ENCODE results near the gene TNRC6A. TPM values are rescaled to one million over a fixed set of nuclear protein-coding genes. Genes with fewer than 3 reads are reported as not detected.
"Not testable (repeated sequence)": the region's sequence is repeated elsewhere in the genome, so short reads cannot be mapped to it uniquely, and the experiment has no call there.

The TNRC6A gene
- 16.4 TPM for polyA plus RNA-seq (2012; ENCODE audit: insufficient read depth, insufficient read length)

DNA sequence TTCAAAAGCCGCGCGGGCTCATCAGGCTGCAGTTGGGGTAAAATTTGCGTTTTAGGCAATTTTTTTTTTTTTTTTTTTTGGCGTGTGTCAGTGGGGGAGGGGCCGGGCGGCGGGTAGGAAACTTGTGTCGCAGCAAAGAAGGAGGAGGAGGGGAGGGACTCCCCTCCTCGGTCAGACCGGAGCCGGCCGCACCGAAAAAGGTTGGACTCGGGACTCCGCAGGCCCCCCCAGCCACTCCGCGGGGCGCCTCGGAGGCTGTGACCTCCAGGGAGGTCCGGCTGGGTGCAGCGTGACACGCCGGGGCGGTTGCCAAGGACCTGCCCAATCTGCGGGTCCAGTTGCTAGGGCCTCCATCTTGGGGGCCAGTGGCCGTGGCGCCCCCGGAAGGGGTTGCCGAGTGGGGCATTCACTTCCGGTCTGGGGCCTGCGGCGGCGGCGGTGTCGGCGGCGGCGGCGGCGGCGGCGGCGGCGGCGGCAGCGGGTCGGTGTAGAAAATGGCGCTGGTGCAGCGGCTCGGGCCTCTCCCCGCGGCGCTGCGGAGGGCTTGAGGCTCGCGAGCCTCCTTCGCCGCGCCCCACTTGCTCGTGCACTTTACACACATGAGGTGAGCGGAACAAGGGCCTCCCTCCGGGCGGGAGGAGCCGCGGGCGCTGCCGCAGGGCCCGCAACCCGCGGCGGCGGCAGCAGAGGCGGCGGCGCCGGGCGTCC lies at the start of gene TNRC6A:
Gene TNRC6A (plus strand): TSS at position 409 of the 708 bp plus-strand sequence. CDS start 191 bp downstream, at position 600.
- H3K4me3 ChIP-seq (ENCODE audit: low read length), result peak within 1 kb of the TSS; percentile 82
- peak; percentile 46 for DNase-seq (ENCODE audit: low read depth, low spot score)

DNA sequence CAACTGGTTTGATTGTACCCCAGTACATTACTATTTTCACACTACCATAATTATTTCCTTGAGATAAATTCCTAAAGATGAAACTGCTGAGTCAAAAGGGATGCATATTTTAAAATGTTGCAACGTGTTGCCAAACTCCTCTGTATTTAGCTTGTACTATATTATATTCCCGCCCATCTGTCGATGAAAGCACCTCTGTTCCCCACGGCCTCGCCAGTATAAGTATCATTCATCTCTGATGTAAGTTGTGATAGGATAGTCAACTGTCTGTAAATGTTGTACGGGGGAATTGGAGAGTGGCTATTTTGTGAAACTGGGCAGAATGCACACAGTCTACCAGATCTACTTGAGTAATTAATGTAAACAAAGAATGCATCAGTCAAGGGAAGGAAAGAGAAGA lies 47.7 kb upstream of the TNRC6A start:
- no peak for DNase-seq (ENCODE audit: low read depth, low spot score)
- no peak overlapping the region for H3K4me3 ChIP-seq (ENCODE audit: low read length)

DNA sequence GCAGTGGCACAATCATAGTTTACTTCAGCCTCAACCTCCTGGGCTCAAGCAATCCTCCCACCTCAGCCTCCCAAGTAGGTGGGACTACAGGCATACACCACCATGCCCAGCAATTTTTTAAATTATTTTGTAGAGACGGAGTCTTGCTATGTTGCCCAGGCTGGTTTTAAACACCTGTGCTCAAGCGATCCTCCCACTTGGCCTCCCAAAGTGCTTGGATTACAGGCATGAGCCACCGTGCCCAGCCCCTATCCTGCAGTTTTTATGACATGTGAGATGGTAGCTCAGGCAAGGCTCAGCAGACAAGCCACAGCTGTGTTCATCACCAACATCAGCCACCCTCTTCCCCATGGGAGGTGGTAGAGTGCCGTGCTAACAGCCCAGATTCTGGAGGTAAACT lies 46.2 kb upstream of the TNRC6A start:
- no peak for DNase-seq (ENCODE audit: low read depth, low spot score)
- H3K4me3 ChIP-seq (ENCODE audit: low read length), result no peak overlapping the region

DNA sequence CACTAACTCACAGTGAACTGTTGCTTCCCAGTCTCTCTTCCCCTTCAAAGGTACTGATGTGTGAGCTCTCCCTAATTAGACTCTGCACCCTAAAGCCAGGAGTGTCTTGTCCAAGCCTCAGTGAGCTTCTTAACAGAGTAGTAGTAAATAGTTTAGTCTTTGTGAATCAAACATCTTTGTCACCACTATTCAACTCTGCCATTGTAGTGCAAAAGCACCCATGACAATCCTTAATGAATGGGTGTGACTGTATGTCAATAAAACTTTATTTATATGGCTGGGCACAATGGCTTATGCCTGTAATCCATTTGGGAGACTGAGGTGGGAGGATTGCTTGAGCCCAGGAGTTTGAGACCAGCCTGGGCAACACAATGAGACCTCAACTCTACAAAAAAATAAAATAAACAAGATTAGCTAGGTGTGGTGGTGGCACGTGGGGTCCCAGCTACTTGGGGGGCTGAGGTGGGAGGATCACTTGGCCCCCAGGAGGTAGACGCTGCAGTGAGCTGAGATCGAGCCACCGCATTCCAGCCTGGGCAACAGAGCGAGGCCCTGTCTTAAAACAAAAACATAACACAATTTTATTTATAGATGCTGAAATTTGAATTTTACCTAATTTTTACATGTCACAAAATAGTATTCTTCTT lies 45.5 kb upstream of the TNRC6A start:
- no peak overlapping the region for H3K4me3 ChIP-seq (ENCODE audit: low read length)
- no peak for DNase-seq (ENCODE audit: low read depth, low spot score)

- DNase-seq (ENCODE audit: low read depth, low spot score), result no peak
- H3K4me3 ChIP-seq (ENCODE audit: low read length), result no peak overlapping the region
These were observed 43.7 kb upstream of the TNRC6A start for GRCh38 chr16:24685539-24686432.

- no peak overlapping the region for H3K4me3 ChIP-seq (ENCODE audit: low read length)
- DNase-seq (ENCODE audit: low read depth, low spot score), result no peak
These were observed 42.8 kb upstream of the TNRC6A start for GRCh38 chr16:24686678-24687077.

- DNase-seq (ENCODE audit: low read depth, low spot score), result no peak
- no peak overlapping the region for H3K4me3 ChIP-seq (ENCODE audit: low read length)
These were observed 41.1 kb upstream of the TNRC6A start for GRCh38 chr16:24688359-24688758.

DNA sequence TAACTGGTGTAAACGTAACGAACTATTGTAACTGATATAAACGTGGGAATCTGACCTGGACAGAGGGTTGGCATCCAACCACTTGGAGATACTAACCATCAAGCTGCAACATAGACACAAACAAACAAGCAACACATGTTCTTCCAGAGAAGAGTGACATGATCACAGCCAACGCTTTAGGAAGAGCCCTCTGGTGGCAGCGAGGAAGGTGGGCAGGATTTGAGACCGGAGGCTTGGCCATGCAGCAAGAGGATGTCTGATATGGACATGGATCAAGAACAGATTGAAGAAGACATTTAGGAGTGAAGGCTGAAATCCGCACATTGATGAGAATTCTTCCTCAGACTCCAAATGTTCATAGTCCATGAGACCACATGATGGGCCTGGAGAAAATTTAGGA lies 40.3 kb upstream of the TNRC6A start:
- DNase-seq (ENCODE audit: low read depth, low spot score), result peak; percentile 28
- H3K4me3 ChIP-seq (ENCODE audit: low read length), result no peak overlapping the region

DNA sequence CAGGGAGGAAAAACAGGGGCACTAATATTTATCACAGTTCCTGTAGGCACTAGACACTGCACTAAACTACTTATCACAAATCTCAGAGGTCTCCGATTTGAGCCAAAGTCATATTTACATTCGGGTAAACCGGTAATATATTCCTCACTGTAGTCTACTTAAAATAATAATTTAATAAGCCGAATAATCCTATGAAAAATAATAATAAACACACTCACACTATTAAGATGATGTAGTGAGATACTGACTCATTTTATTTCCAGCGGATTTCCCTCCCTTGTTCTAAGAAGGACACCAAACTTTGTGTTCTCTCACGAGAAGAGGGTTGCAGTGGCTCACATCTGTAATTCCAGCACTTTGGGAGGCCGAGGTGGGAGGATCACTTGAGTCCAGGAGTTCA lies 36.6 kb upstream of the TNRC6A start:
- DNase-seq (ENCODE audit: low read depth, low spot score), result no peak
- H3K4me3 ChIP-seq (ENCODE audit: low read length), result no peak overlapping the region

GRCh38 chr16:24694931-24695330 lies 34.5 kb upstream of the TNRC6A start:
- H3K4me3 ChIP-seq (ENCODE audit: low read length), result no peak overlapping the region
- DNase-seq (ENCODE audit: low read depth, low spot score), result no peak

GRCh38 chr16:24696699-24697098 lies 32.8 kb upstream of the TNRC6A start:
- no peak overlapping the region for H3K4me3 ChIP-seq (ENCODE audit: low read length)
- no peak for DNase-seq (ENCODE audit: low read depth, low spot score)

DNA sequence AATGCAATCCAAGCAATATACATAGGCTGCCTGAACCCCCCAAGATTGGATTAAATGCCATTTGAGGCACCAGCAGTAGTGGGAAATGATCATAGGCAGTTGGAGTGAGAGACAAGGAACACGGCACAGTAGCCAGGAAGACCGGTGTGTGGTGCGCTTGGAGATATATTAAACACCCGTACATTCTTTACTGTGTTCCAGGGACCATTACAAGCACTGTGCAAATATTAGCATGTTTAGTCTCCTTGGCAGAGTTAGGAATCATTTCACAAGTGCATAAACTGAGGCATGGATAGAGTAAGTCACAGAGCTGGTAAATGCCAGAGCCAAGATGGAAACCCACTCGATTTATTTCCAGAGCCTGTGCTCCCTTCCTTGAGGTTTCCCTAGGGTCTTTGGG lies 31.1 kb upstream of the TNRC6A start:
- no peak for DNase-seq (ENCODE audit: low read depth, low spot score)

DNA sequence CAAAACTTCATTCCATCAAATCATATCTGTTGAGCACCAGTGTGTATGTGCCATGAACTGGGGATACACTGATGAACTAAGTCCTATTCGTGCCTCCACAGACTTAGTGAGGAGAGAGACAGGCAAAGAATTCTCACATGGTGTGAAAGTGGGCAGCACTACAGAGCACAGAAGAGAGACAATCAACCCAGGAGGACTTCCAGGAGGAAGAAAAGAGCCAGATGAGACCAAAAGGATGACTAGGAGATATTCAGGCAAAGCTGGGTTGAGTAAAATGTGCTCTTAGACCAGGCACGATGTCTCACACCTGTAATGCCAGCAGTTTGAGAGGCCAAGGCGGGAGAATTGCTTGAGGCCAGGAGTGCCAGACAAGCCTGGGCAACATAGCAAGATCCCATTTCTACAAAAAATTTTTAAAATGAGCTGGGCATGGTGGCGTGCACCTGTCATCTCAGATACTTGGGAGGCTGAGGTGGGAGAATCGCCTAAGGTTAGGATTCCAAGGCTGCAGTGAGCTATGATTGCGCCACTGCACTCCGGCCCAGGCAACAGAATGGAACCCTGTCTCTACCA lies 30.2 kb upstream of the TNRC6A start:
- DNase-seq (ENCODE audit: low read depth, low spot score), result no peak

More for the DNA sequence above, 31.1 kb upstream of the TNRC6A start:
- no peak overlapping the region for H3K4me3 ChIP-seq (ENCODE audit: low read length)

GRCh38 chr16:24700549-24701392 lies 28.7 kb upstream of the TNRC6A start:
- no peak overlapping the region for H3K4me3 ChIP-seq (ENCODE audit: low read length)
- DNase-seq (ENCODE audit: low read depth, low spot score), result no peak

More for the DNA sequence above, 30.2 kb upstream of the TNRC6A start:
- no peak overlapping the region for H3K4me3 ChIP-seq (ENCODE audit: low read length)

- no peak overlapping the region for H3K4me3 ChIP-seq (ENCODE audit: low read length)
- DNase-seq (ENCODE audit: low read depth, low spot score), result no peak
These were observed 27.9 kb upstream of the TNRC6A start for GRCh38 chr16:24701521-24701951.

GRCh38 chr16:24707760-24708159 lies 21.7 kb upstream of the TNRC6A start:
- DNase-seq (ENCODE audit: low read depth, low spot score); H3K4me3 ChIP-seq (ENCODE audit: low read length): not testable (repeated sequence)

- no peak overlapping the region for H3K4me3 ChIP-seq (ENCODE audit: low read length)
- no peak for DNase-seq (ENCODE audit: low read depth, low spot score)
These were observed 16.1 kb upstream of the TNRC6A start for GRCh38 chr16:24713379-24713778.

DNA sequence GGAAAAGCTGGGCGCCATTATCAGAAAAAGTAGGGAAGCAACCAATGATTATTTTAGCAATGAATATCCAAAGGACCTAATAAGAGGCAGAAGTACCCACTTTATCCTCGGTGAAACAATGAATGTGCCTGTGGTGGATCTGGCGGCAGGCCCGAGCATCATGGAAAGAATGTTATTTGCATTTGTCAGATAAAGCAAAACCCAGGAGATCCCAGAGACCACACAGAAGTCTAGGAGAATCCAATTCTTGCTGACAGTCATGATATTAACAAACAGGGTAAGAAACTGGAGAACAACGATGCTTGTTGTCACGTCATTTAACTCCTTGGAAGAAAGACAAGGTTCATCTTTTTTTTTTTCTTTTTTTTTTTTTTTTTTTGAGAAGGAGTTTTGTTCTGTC lies 12.0 kb upstream of the TNRC6A start:
- no peak for DNase-seq (ENCODE audit: low read depth, low spot score)

More for the DNA sequence above, 12.0 kb upstream of the TNRC6A start:
- H3K4me3 ChIP-seq (ENCODE audit: low read length), result no peak overlapping the region

All from Jurkat, Clone E6-1 (cell line).